Osteocyte (in vitro differentiated cells): ENCODE measurements around the gene IQSEC1. TPM values are rescaled to one million over a fixed set of nuclear protein-coding genes. Genes with fewer than 3 reads are reported as not detected.

Source experiments
- DNase-seq: peaks from one replicate; pipeline ENCODE4 v3.0.0; 2021; ENCODE audit warnings: mixed read lengths; ENCODE audit not compliant: unreplicated experiment; ENCODE audit errors: extremely low spot score
- H3K27ac Mint-ChIP-seq: one replicate; pipeline ENCODE4 v1.8.0; 2021; ENCODE audit warnings: mild to moderate bottlenecking, mixed read lengths; ENCODE audit not compliant: unreplicated experiment
- H3K27me3 Mint-ChIP-seq: one replicate; pipeline ENCODE4 v1.8.0; 2021; ENCODE audit warnings: mixed read lengths; ENCODE audit not compliant: unreplicated experiment
- H3K36me3 Mint-ChIP-seq: one replicate; pipeline ENCODE4 v1.8.0; 2021; ENCODE audit warnings: mixed read lengths; ENCODE audit not compliant: unreplicated experiment
- H3K4me1 Mint-ChIP-seq: one replicate; pipeline ENCODE4 v1.8.0; 2021; ENCODE audit warnings: mixed read lengths; ENCODE audit not compliant: unreplicated experiment
- H3K4me3 Mint-ChIP-seq: one replicate; pipeline ENCODE4 v1.8.0; 2021; ENCODE audit warnings: mild to moderate bottlenecking, moderate library complexity, mixed read lengths; ENCODE audit not compliant: unreplicated experiment
- H3K9me3 Mint-ChIP-seq: one replicate; pipeline ENCODE4 v1.8.0; 2021; ENCODE audit warnings: mixed read lengths; ENCODE audit not compliant: unreplicated experiment
- total RNA-seq: library from RNA; stranded (reverse); gene quantifications from 2 replicates; pipeline ENCODE4 v1.2.1, GENCODE V29; 2021
- TF ChIP-seq, protein P1 (sequence below): fragments of 200-600 bp; sonication (generic); IDR thresholded peaks from 2 replicates; pipeline ENCODE4 v1.5.0; 2021; ENCODE audit warnings: antibody characterized with exemption, mild to moderate bottlenecking, moderate library complexity

IQSEC1 gene
- total RNA-seq, 1 donor from 2014 or later: 37.9 TPM

DNA sequence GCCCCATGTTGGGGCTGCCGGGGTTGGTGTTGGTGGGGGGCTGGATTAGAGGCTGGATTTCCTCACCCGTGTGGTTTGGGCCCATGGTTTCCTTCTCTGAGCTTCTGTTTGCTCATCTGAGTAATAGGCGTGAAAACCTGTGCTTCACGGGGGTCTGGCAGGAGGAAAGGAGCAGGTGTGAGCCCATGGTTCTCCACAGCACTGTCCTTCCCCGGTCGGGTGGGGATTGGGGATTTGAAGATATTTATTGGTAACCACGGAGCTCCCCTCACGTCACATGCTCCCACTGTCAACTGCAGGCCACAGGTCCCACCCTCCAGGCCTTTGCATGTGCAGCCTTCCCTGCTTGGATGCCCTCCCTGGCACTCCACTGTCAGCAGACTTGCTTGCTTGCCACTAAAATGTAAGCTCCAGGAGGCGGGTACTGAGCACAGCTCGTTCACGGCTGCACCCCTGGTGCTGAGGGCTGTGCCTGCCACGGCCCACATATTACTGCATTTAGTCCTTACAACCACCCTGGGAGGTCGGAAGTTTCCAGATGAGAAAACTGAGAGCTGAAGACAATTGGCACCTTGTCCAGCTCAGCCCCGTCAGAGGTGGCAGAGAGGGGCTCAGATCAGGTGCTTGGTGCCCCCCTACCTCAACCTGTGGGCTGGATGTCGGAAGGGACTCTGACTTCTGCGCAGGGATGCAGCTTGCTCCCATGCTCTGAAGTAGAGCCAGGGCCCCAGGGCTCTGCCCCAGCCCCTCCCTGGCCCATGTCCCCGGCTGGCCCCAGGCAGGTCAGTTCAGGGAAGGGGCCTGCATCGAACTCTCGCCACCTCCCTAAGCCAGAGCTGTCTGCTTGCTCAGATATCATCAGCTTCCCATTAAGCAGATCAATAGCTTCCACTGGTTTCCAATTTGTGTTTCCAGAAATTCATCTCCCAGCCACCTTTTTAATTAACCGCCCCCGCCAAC is 29.4 kb upstream of the IQSEC1 start:
- no peak overlapping the region for H3K27ac Mint-ChIP-seq
- H3K9me3 Mint-ChIP-seq: no peaks in the 10 kb centered on the region
- TF ChIP-seq, protein P1, sequence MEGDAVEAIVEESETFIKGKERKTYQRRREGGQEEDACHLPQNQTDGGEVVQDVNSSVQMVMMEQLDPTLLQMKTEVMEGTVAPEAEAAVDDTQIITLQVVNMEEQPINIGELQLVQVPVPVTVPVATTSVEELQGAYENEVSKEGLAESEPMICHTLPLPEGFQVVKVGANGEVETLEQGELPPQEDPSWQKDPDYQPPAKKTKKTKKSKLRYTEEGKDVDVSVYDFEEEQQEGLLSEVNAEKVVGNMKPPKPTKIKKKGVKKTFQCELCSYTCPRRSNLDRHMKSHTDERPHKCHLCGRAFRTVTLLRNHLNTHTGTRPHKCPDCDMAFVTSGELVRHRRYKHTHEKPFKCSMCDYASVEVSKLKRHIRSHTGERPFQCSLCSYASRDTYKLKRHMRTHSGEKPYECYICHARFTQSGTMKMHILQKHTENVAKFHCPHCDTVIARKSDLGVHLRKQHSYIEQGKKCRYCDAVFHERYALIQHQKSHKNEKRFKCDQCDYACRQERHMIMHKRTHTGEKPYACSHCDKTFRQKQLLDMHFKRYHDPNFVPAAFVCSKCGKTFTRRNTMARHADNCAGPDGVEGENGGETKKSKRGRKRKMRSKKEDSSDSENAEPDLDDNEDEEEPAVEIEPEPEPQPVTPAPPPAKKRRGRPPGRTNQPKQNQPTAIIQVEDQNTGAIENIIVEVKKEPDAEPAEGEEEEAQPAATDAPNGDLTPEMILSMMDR: no peak
- no peaks in the 10 kb centered on the region for H3K4me1 Mint-ChIP-seq
- no peak for DNase-seq
- H3K36me3 Mint-ChIP-seq: no peaks in the 10 kb centered on the region
- no peak overlapping the region for H3K4me3 Mint-ChIP-seq
- H3K27me3 Mint-ChIP-seq: peaks cover 15% of the 10 kb centered on the region

GRCh38 chr3:13099707-13100106 is 26.5 kb upstream of the IQSEC1 start:
- Mint-ChIP-seq H3K9me3 (no peaks in the 10 kb centered on the region), H3K27ac (no peak overlapping the region), H3K4me3 (no peak overlapping the region), H3K36me3 (no peaks in the 10 kb centered on the region), H3K4me1 (no peaks in the 10 kb centered on the region), H3K27me3 (peaks cover 15% of the 10 kb centered on the region)
- TF ChIP-seq, protein P1: no peak
- no peak for DNase-seq

DNA sequence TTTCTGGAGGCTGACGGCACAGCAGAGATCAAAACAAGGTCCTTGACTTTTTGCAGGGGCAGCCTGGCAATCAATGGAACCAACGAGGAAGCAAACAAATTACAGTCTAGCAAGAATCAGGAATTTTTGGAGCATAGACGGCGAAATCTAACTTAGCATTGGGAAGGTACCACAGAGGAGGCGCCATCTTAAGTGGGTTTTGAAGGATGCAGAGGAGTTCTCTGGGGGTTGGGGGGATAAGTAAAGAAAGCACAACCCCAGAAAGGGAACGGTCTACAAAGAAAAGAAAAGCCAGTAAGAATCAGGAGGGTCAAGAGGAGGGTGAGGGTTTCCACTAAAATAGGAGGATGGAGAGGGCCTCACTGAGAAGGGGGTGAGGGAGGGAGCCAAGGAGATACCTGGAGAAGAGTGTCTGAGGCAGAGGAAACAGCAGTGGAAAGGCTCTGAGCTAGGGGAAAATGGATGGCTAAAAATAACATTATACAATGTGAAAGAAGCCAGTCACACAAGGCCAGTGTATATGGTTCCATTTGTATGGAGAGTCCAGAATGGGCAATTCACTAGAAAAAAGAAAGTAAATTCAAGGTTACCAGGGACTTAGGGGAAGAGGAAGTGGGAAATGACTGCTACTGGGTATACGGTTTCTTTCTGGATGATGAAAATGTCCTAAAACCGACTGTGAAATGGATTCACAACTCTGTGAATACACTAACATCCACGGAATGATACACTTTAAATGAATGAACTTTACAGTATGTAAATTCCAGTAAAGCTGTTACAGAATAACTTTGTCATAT is 25.2 kb upstream of the IQSEC1 start:
- Mint-ChIP-seq H3K27me3 (peaks cover 18% of the 10 kb centered on the region), H3K4me3 (no peak overlapping the region), H3K36me3 (no peaks in the 10 kb centered on the region), H3K27ac (no peak overlapping the region), H3K4me1 (no peaks in the 10 kb centered on the region), H3K9me3 (no peaks in the 10 kb centered on the region)
- TF ChIP-seq, protein P1: no peak
- DNase-seq: no peak

- no peaks in the 10 kb centered on the region for H3K36me3 Mint-ChIP-seq
- no peak overlapping the region for H3K27ac Mint-ChIP-seq
- H3K4me1 Mint-ChIP-seq: no peaks in the 10 kb centered on the region
- H3K27me3 Mint-ChIP-seq: peaks cover 16% of the 10 kb centered on the region
- no peaks in the 10 kb centered on the region for H3K9me3 Mint-ChIP-seq
- TF ChIP-seq, protein P1: no peak
- no peak for DNase-seq
- no peak overlapping the region for H3K4me3 Mint-ChIP-seq
Measured at GRCh38 chr3:13096356-13096755, 23.1 kb upstream of the IQSEC1 start.

DNA sequence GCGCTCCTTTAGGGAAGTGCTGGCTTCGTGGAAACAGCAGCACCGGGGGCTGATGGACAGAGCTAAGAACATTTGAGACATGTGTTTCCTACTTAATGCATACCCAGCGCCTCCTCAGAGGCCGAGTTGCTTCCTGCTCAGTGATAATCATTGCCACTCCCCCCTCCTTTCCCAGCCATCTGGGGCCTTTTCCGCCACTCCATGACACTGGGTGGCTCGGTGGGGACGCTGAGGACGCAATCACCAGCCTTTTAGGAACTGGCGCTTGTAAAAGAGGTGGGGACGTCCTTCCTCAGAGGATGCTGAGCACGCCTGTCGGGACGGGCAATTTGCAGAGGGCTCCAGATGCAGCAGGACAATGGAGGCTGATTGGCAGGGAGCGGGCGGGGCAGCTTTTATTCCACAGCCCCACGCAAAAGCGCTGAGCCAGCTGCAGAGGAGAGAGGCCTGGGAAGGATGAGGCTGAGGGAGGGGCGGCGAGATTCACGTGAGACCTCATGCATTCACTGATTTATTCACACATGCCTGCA is 22.2 kb upstream of the IQSEC1 start:
- Mint-ChIP-seq H3K36me3 (no peaks in the 10 kb centered on the region), H3K27me3 (peaks cover 11% of the 10 kb centered on the region), H3K4me1 (no peaks in the 10 kb centered on the region), H3K4me3 (no peak overlapping the region), H3K9me3 (no peaks in the 10 kb centered on the region), H3K27ac (no peak overlapping the region)
- DNase-seq: no peak
- TF ChIP-seq, protein P1: no peak
